HepG2 (cell line): ENCODE results near the gene ZNF331. TPM values are rescaled to one million over a fixed set of nuclear protein-coding genes. Genes with fewer than 3 reads are reported as not detected.
A peak's percentile ranks its signal among the peaks of the same experiment; 100 is the strongest.

Source experiments
- KLF15 ChIP-seq: sonication (generic); formaldehyde crosslinking; IDR thresholded peaks from 2 replicates; pipeline ENCODE4 v1.8.1; 2023; ENCODE audit warnings: borderline replicate concordance, mild to moderate bottlenecking, inconsistent platforms, missing genetic modification reagents, mixed read lengths
- KMT2A ChIP-seq: sonication (generic); formaldehyde crosslinking; IDR thresholded peaks from 2 replicates; pipeline ENCODE4 v1.4.0; 2020; ENCODE audit warnings: missing genetic modification reagents
- MEF2D ChIP-seq: sonication (generic); formaldehyde crosslinking; IDR thresholded peaks from 2 replicates; pipeline ENCODE4 v1.5.1; 2020; ENCODE audit warnings: mild to moderate bottlenecking, missing genetic modification reagents
- RBM22 ChIP-seq: fragments of 200-400 bp; formaldehyde crosslinking; optimal IDR thresholded peaks from 2 replicates; pipeline ENCODE3; 2017; ENCODE audit warnings: mild to moderate bottlenecking, low read length, moderate library complexity
- SNAPC2 ChIP-seq: sonication (generic); formaldehyde crosslinking; IDR thresholded peaks from 2 replicates; pipeline ENCODE4 v1.8.1; 2022; ENCODE audit warnings: mild to moderate bottlenecking, missing genetic modification reagents
- ZBTB20 ChIP-seq: sonication (generic); formaldehyde crosslinking; IDR thresholded peaks from 2 replicates; pipeline ENCODE4 v1.8.1; 2023; ENCODE audit warnings: missing genetic modification reagents, low read depth, mild to moderate bottlenecking, borderline replicate concordance
- polyA plus RNA-seq, 8 experiments: library from polyadenylated mRNA; depleted of rRNA in 3 of 8; stranded (reverse) in 7 of 8; unstranded in 1 of 8; fragments of >200 nt; fragmentation: Illumina TruSeq in 4 of 8; extraction: Trizol in 4 of 8; gene quantifications; 2 replicates each; pipeline versions ENCODE4 v1.2.1 to v1.2.3, GENCODE V29; 2011 to 2016; ENCODE audit warnings: low read depth in 4 of 8, missing spikeins in 1 of 8, mixed read lengths in 1 of 8; ENCODE audit not compliant: insufficient read depth in 1 of 8
- total RNA-seq, 5 experiments: library from RNA; depleted of rRNA; stranded (reverse); fragments of >200 nt; fragmentation: Illumina TruSeq; extraction: Trizol; gene quantifications; 2 replicates each; pipeline ENCODE4 v1.2.3, GENCODE V29; 2016; ENCODE audit warnings: low read depth in 1 of 5
- TF ChIP-seq, protein P1 (sequence below): sonication (generic); formaldehyde crosslinking; conservative IDR thresholded peaks from 2 replicates; pipeline ENCODE4 v1.8.0; 2022; ENCODE audit warnings: low read depth, missing genetic modification reagents
- TF ChIP-seq, protein P2 (sequence below): sonication (generic); formaldehyde crosslinking; IDR thresholded peaks from 2 replicates; pipeline ENCODE4 v1.9.0; 2021; ENCODE audit warnings: missing genetic modification reagents, mild to moderate bottlenecking, borderline replicate concordance
- TF ChIP-seq, protein P3 (sequence below): fragments of 450-650 bp; IDR thresholded peaks from 2 replicates; pipeline ENCODE4 v1.6.1; 2017
- TF ChIP-seq, protein P4 (sequence below): sonication (generic); formaldehyde crosslinking; IDR thresholded peaks from 2 replicates; pipeline ENCODE4 v1.5.1; 2020; ENCODE audit warnings: missing genetic modification reagents, mild to moderate bottlenecking, borderline replicate concordance
- TF ChIP-seq, protein P5 (sequence below): sonication (generic); formaldehyde crosslinking; IDR thresholded peaks from 2 replicates; pipeline ENCODE4 v1.9.0; 2022; ENCODE audit warnings: missing genetic modification reagents, mild to moderate bottlenecking, borderline replicate concordance
- TF ChIP-seq, protein P6 (sequence below): sonication (generic); formaldehyde crosslinking; conservative IDR thresholded peaks from 2 replicates; pipeline ENCODE4 v1.8.0; 2022; ENCODE audit warnings: mild to moderate bottlenecking, moderate library complexity, missing genetic modification reagents
- TF ChIP-seq, protein P7 (sequence below): sonication (generic); formaldehyde crosslinking; IDR thresholded peaks from 2 replicates; pipeline ENCODE4 v1.8.1; 2023; ENCODE audit warnings: mild to moderate bottlenecking, missing genetic modification reagents

The ZNF331 gene
- total and polyA plus RNA-seq, 2 of the 13 experiments (the other 11 are each of a cell fraction or from before 2014, with no cell fraction given): 8.2 to 13.3 TPM

DNA sequence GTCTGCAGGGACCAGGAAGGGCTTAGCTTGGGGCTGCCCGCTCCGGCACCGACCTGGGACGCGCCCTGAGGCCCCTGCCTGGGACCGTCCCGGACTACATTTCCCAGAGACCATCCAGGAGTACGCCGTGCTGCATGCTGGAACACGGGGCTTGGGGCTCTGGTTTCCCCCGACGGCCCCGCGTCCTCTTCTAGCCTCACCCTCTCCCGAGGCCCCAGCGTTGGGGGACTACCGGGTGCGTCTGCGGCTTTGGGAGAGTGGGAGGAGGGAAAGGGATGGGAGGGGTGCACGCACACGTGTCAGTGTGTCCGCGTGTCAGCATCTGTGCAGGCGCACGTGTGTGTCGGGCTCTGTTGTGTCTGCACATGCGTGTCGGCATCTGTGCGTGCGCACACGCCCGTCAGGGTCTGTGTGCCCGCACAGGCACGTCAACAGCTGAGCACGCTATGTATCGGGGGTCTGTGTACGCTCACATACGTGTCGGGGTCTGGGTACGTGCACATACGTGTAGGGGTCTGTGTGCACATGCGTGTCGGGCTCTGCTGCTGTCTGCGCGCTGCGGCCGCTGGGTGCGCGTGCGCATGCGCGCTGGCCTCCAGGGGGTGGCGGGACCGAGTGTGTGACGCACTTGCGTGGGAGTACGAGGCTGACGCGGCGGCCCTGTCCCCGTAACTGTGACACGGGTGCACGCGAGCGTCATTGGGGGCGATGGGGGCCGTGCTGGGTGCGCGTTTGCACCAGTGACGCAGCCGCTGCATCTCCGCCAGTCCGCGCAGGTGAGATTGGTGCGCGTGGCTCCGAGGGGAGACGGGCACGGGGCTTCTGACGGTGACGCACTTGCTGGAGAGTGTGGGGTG is at the start of gene ZNF331 (continued):
- TF ChIP-seq, protein P1, sequence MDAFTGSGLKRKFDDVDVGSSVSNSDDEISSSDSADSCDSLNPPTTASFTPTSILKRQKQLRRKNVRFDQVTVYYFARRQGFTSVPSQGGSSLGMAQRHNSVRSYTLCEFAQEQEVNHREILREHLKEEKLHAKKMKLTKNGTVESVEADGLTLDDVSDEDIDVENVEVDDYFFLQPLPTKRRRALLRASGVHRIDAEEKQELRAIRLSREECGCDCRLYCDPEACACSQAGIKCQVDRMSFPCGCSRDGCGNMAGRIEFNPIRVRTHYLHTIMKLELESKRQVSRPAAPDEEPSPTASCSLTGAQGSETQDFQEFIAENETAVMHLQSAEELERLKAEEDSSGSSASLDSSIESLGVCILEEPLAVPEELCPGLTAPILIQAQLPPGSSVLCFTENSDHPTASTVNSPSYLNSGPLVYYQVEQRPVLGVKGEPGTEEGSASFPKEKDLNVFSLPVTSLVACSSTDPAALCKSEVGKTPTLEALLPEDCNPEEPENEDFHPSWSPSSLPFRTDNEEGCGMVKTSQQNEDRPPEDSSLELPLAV (CRISPR knock-in tag): 0 out of 2 replicates have a peak, but pooled peaks have one; percentile 68
- TF ChIP-seq, protein P2, sequence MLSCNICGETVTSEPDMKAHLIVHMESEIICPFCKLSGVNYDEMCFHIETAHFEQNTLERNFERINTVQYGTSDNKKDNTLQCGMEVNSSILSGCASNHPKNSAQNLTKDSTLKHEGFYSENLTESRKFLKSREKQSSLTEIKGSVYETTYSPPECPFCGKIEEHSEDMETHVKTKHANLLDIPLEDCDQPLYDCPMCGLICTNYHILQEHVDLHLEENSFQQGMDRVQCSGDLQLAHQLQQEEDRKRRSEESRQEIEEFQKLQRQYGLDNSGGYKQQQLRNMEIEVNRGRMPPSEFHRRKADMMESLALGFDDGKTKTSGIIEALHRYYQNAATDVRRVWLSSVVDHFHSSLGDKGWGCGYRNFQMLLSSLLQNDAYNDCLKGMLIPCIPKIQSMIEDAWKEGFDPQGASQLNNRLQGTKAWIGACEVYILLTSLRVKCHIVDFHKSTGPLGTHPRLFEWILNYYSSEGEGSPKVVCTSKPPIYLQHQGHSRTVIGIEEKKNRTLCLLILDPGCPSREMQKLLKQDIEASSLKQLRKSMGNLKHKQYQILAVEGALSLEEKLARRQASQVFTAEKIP (CRISPR knock-in tag): no peak
- TF ChIP-seq, protein P3, sequence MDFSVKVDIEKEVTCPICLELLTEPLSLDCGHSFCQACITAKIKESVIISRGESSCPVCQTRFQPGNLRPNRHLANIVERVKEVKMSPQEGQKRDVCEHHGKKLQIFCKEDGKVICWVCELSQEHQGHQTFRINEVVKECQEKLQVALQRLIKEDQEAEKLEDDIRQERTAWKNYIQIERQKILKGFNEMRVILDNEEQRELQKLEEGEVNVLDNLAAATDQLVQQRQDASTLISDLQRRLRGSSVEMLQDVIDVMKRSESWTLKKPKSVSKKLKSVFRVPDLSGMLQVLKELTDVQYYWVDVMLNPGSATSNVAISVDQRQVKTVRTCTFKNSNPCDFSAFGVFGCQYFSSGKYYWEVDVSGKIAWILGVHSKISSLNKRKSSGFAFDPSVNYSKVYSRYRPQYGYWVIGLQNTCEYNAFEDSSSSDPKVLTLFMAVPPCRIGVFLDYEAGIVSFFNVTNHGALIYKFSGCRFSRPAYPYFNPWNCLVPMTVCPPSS: no peak
- TF ChIP-seq RBM22: peak; percentile 55
- TF ChIP-seq, protein P4, sequence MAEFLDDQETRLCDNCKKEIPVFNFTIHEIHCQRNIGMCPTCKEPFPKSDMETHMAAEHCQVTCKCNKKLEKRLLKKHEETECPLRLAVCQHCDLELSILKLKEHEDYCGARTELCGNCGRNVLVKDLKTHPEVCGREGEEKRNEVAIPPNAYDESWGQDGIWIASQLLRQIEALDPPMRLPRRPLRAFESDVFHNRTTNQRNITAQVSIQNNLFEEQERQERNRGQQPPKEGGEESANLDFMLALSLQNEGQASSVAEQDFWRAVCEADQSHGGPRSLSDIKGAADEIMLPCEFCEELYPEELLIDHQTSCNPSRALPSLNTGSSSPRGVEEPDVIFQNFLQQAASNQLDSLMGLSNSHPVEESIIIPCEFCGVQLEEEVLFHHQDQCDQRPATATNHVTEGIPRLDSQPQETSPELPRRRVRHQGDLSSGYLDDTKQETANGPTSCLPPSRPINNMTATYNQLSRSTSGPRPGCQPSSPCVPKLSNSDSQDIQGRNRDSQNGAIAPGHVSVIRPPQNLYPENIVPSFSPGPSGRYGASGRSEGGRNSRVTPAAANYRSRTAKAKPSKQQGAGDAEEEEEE: no peak
- no peak for TF ChIP-seq KLF15 (CRISPR knock-in tag)
- TF ChIP-seq SNAPC2: no peak
- TF ChIP-seq MEF2D (CRISPR knock-in tag): 0 out of 2 replicates have a peak, but pooled peaks have one; percentile 57
- TF ChIP-seq, protein P5, sequence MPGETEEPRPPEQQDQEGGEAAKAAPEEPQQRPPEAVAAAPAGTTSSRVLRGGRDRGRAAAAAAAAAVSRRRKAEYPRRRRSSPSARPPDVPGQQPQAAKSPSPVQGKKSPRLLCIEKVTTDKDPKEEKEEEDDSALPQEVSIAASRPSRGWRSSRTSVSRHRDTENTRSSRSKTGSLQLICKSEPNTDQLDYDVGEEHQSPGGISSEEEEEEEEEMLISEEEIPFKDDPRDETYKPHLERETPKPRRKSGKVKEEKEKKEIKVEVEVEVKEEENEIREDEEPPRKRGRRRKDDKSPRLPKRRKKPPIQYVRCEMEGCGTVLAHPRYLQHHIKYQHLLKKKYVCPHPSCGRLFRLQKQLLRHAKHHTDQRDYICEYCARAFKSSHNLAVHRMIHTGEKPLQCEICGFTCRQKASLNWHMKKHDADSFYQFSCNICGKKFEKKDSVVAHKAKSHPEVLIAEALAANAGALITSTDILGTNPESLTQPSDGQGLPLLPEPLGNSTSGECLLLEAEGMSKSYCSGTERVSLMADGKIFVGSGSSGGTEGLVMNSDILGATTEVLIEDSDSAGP: peak; percentile 67
- peak; percentile 62; the same call in 1 of the 2 replicates for TF ChIP-seq ZBTB20 (CRISPR knock-in tag)
- TF ChIP-seq, protein P6, sequence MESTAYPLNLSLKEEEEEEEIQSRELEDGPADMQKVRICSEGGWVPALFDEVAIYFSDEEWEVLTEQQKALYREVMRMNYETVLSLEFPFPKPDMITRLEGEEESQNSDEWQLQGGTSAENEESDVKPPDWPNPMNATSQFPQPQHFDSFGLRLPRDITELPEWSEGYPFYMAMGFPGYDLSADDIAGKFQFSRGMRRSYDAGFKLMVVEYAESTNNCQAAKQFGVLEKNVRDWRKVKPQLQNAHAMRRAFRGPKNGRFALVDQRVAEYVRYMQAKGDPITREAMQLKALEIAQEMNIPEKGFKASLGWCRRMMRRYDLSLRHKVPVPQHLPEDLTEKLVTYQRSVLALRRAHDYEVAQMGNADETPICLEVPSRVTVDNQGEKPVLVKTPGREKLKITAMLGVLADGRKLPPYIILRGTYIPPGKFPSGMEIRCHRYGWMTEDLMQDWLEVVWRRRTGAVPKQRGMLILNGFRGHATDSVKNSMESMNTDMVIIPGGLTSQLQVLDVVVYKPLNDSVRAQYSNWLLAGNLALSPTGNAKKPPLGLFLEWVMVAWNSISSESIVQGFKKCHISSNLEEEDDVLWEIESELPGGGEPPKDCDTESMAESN (CRISPR knock-in tag): 0 out of 2 replicates have a peak, but pooled peaks have one; percentile 33
- TF ChIP-seq, protein P7, sequence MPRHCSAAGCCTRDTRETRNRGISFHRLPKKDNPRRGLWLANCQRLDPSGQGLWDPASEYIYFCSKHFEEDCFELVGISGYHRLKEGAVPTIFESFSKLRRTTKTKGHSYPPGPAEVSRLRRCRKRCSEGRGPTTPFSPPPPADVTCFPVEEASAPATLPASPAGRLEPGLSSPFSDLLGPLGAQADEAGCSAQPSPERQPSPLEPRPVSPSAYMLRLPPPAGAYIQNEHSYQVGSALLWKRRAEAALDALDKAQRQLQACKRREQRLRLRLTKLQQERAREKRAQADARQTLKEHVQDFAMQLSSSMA (CRISPR knock-in tag): peak; percentile 65; the same call in 1 of the 2 replicates
- TF ChIP-seq KMT2A (CRISPR knock-in tag): no peak
